WTC11 (cell line): Measurements from ENCODE around the gene MMP28. TPM values are rescaled to one million over a fixed set of nuclear protein-coding genes. Genes with fewer than 3 reads are reported as not detected.

Experiments used
- ATAC-seq: fragments of 200-7000 bp; cut with Tn5 transposase; 2 replicates; pipeline ENCODE4 v1.10.0; 2021; ENCODE audit warnings: mild to moderate bottlenecking, moderate library complexity
- CTCF ChIA-PET: fragments of 300-600 bp; sonication (Branson Sonifier 250); formaldehyde crosslinking; loops from one replicate; lab custom pipeline; 2021; ENCODE audit warnings: antibody characterized with exemption; lab: Charles Lee
- POLR2A ChIA-PET: fragments of 350-600 bp; sonication (Branson Sonifier 250); formaldehyde crosslinking; loops from one replicate; lab custom pipeline; 2021; ENCODE audit warnings: antibody characterized with exemption; lab: Charles Lee
- DNase-seq: peaks from one replicate; pipeline ENCODE4 v3.0.0; 2021; ENCODE audit warnings: low spot score
- H3K27ac Mint-ChIP-seq: 2 replicates; pipeline ENCODE4 v1.8.0; 2021; ENCODE audit warnings: mixed read lengths
- H3K27me3 Mint-ChIP-seq: 2 replicates; pipeline ENCODE4 v1.8.0; 2021; ENCODE audit warnings: low read depth, mild to moderate bottlenecking, moderate library complexity, mixed read lengths
- H3K36me3 Mint-ChIP-seq: 2 replicates; pipeline ENCODE4 v1.8.0; 2021; ENCODE audit warnings: mixed read lengths
- H3K4me1 Mint-ChIP-seq: 2 replicates; pipeline ENCODE4 v1.8.0; 2022; ENCODE audit warnings: mixed read lengths
- H3K4me3 Mint-ChIP-seq: 2 replicates; pipeline ENCODE4 v1.8.0; 2021; ENCODE audit warnings: mild to moderate bottlenecking, moderate library complexity, mixed read lengths
- H3K9me3 Mint-ChIP-seq: 2 replicates; pipeline ENCODE4 v1.8.0; 2021; ENCODE audit warnings: mixed read lengths
- ATF1 ChIP-seq: sonication (generic); formaldehyde crosslinking; IDR thresholded peaks from 2 replicates; pipeline ENCODE4 v1.8.1; 2023; ENCODE audit warnings: mild to moderate bottlenecking, moderate library complexity, missing genetic modification reagents
- CBFB ChIP-seq: sonication (generic); formaldehyde crosslinking; IDR thresholded peaks from 2 replicates; pipeline ENCODE4 v1.8.1; 2022; ENCODE audit warnings: mild to moderate bottlenecking, low read depth, missing genetic modification reagents
- ESRRA ChIP-seq: sonication (generic); formaldehyde crosslinking; IDR thresholded peaks from 2 replicates; pipeline ENCODE4 v1.8.1; 2022; ENCODE audit warnings: mild to moderate bottlenecking, missing genetic modification reagents, borderline replicate concordance
- HMGA2 ChIP-seq: fragments of 250-450 bp; sonication (Bioruptor Pico); IDR thresholded peaks from 2 replicates; pipeline ENCODE4 v1.4.0; 2021; ENCODE audit warnings: mild to moderate bottlenecking, moderate library complexity
- NFATC4 ChIP-seq: fragments of 250-450 bp; sonication (Bioruptor Pico); IDR thresholded peaks from 2 replicates; pipeline ENCODE4 v1.9.0; 2021; ENCODE audit warnings: mild to moderate bottlenecking
- NR1H2 ChIP-seq: sonication (generic); formaldehyde crosslinking; IDR thresholded peaks from 2 replicates; pipeline ENCODE4 v1.9.0; 2021; ENCODE audit warnings: mild to moderate bottlenecking, moderate library complexity, missing genetic modification reagents
- NR2C2 ChIP-seq: sonication (generic); formaldehyde crosslinking; IDR thresholded peaks from 2 replicates; pipeline ENCODE4 v1.8.0; 2022; ENCODE audit warnings: mild to moderate bottlenecking, missing genetic modification reagents
- OVOL2 ChIP-seq: fragments of 250-450 bp; sonication (Bioruptor Pico); IDR thresholded peaks from 2 replicates; pipeline ENCODE4 v1.9.0; 2021; ENCODE audit warnings: mild to moderate bottlenecking, borderline replicate concordance
- PRRX2 ChIP-seq: fragments of 250-450 bp; sonication (Bioruptor Pico); IDR thresholded peaks from 2 replicates; pipeline ENCODE4 v1.8.0; 2021; ENCODE audit warnings: mild to moderate bottlenecking
- SMAD3 ChIP-seq: sonication (generic); formaldehyde crosslinking; IDR thresholded peaks from 2 replicates; pipeline ENCODE4 v1.8.0; 2022; ENCODE audit warnings: missing genetic modification reagents, mild to moderate bottlenecking, borderline replicate concordance
- ZNF138 ChIP-seq: sonication (generic); formaldehyde crosslinking; conservative IDR thresholded peaks from 2 replicates; pipeline ENCODE4 v1.8.1; 2022; ENCODE audit warnings: mild to moderate bottlenecking, moderate library complexity, missing genetic modification reagents
- ZNF232 ChIP-seq: sonication (generic); formaldehyde crosslinking; IDR thresholded peaks from 2 replicates; pipeline ENCODE4 v1.8.0; 2022; ENCODE audit warnings: mild to moderate bottlenecking, missing genetic modification reagents
- total RNA-seq: library from RNA; stranded (reverse); gene quantifications from 3 replicates; pipeline ENCODE4 v1.2.3, GENCODE V29; 2021
- TF ChIP-seq, protein P1 (sequence below): sonication (generic); formaldehyde crosslinking; IDR thresholded peaks from 2 replicates; pipeline ENCODE4 v1.8.0; 2023; ENCODE audit warnings: missing genetic modification reagents
- TF ChIP-seq, protein P2 (sequence below): sonication (generic); formaldehyde crosslinking; IDR thresholded peaks from 2 replicates; pipeline ENCODE4 v1.8.1; 2022; ENCODE audit warnings: low read depth, mild to moderate bottlenecking, moderate library complexity, missing genetic modification reagents, borderline replicate concordance
- TF ChIP-seq, protein P3 (sequence below): fragments of 200-600 bp; IDR thresholded peaks from 2 replicates; pipeline ENCODE4 v1.8.0; 2022; ENCODE audit warnings: antibody characterized with exemption
- TF ChIP-seq, protein P4 (sequence below): fragments of 250-450 bp; sonication (Bioruptor Pico); IDR thresholded peaks from 2 replicates; pipeline ENCODE4 v1.9.0; 2021; ENCODE audit warnings: mild to moderate bottlenecking
- TF ChIP-seq, protein P5 (sequence below): sonication (generic); formaldehyde crosslinking; IDR thresholded peaks from 2 replicates; pipeline ENCODE4 v1.8.0; 2022; ENCODE audit warnings: mild to moderate bottlenecking, missing genetic modification reagents
- TF ChIP-seq, protein P6 (sequence below): sonication (generic); formaldehyde crosslinking; IDR thresholded peaks from 2 replicates; pipeline ENCODE4 v1.8.1; 2022; ENCODE audit warnings: missing genetic modification reagents, borderline replicate concordance
- TF ChIP-seq, protein P7 (sequence below): sonication (generic); formaldehyde crosslinking; IDR thresholded peaks from 2 replicates; pipeline ENCODE4 v1.8.0; 2022; ENCODE audit warnings: missing genetic modification reagents

MMP28 gene
- total RNA-seq, 1 experiment from 2014 or later: 0.22 TPM

DNA sequence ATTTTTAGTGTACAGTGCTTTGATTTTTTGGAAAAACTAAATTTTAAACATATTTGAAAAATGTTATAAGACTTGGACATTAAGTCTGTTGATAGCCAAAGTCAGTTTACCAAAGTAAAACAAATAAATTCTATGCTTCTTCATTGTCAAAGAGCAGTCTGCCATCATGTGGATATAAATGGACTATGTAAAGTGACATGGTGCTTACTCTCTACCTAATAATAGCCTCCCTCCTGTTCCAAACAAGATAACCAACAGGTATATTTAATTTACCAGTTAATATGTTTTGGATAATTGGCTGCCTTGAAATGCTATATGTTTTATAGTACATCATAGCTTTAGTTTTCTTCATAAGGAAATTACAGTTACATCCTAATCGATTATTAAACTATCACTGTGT lies 29.8 kb upstream of the MMP28 start (continued):
- TF ChIP-seq, protein P1, sequence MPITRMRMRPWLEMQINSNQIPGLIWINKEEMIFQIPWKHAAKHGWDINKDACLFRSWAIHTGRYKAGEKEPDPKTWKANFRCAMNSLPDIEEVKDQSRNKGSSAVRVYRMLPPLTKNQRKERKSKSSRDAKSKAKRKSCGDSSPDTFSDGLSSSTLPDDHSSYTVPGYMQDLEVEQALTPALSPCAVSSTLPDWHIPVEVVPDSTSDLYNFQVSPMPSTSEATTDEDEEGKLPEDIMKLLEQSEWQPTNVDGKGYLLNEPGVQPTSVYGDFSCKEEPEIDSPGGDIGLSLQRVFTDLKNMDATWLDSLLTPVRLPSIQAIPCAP (CRISPR knock-in tag): no peak
- no peak for TF ChIP-seq ZNF138 (CRISPR knock-in tag)
- TF ChIP-seq ATF1 (CRISPR knock-in tag): no peak
- TF ChIP-seq CBFB (CRISPR knock-in tag): no peak
- TF ChIP-seq ESRRA: no peak
- no peak for TF ChIP-seq NFATC4 (CRISPR knock-in tag)
- TF ChIP-seq, protein P2, sequence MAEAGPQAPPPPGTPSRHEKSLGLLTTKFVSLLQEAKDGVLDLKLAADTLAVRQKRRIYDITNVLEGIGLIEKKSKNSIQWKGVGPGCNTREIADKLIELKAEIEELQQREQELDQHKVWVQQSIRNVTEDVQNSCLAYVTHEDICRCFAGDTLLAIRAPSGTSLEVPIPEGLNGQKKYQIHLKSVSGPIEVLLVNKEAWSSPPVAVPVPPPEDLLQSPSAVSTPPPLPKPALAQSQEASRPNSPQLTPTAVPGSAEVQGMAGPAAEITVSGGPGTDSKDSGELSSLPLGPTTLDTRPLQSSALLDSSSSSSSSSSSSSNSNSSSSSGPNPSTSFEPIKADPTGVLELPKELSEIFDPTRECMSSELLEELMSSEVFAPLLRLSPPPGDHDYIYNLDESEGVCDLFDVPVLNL (CRISPR knock-in tag): no peak
- TF ChIP-seq, protein P3, sequence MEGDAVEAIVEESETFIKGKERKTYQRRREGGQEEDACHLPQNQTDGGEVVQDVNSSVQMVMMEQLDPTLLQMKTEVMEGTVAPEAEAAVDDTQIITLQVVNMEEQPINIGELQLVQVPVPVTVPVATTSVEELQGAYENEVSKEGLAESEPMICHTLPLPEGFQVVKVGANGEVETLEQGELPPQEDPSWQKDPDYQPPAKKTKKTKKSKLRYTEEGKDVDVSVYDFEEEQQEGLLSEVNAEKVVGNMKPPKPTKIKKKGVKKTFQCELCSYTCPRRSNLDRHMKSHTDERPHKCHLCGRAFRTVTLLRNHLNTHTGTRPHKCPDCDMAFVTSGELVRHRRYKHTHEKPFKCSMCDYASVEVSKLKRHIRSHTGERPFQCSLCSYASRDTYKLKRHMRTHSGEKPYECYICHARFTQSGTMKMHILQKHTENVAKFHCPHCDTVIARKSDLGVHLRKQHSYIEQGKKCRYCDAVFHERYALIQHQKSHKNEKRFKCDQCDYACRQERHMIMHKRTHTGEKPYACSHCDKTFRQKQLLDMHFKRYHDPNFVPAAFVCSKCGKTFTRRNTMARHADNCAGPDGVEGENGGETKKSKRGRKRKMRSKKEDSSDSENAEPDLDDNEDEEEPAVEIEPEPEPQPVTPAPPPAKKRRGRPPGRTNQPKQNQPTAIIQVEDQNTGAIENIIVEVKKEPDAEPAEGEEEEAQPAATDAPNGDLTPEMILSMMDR: no peak
- TF ChIP-seq SMAD3 (CRISPR knock-in tag): no peak

DNA sequence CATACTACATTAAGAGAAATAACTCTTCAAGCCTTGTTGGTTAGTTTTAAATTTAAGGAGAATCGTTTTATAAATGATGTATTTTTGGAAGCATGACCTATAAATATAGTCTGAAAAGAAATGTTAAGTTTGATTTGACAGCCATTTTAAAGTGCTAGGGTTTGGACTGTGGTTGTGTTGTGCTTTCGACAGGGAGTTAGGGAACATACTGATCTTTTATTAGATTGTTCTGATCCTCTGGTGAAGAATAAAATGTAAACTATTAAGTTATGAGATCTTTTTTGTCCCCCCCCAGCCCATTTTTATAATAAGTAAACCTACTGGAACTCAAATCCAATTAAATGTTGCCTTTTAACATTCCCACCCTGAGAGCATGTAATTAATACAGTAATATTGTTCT lies 25.9 kb upstream of the MMP28 start:
- H3K4me1 Mint-ChIP-seq: no peaks in the 10 kb centered on the region
- no peaks in the 10 kb centered on the region for H3K9me3 Mint-ChIP-seq
- H3K4me3 Mint-ChIP-seq: no peak overlapping the region
- no peaks in the 10 kb centered on the region for H3K27me3 Mint-ChIP-seq
- H3K36me3 Mint-ChIP-seq: peaks cover 76% of the 10 kb centered on the region
- CTCF ChIA-PET: interaction anchor here (1.4 kb wide), 1 partner anchor 13 kb away, joined by 4 read pairs; the partner anchor contains the start of gene TAF15
- no peak overlapping the region for H3K27ac Mint-ChIP-seq
- DNase-seq (no peak), ATAC-seq (no peak)
- TF ChIP-seq ATF1 (CRISPR knock-in tag): no peak
- TF ChIP-seq, protein P4, sequence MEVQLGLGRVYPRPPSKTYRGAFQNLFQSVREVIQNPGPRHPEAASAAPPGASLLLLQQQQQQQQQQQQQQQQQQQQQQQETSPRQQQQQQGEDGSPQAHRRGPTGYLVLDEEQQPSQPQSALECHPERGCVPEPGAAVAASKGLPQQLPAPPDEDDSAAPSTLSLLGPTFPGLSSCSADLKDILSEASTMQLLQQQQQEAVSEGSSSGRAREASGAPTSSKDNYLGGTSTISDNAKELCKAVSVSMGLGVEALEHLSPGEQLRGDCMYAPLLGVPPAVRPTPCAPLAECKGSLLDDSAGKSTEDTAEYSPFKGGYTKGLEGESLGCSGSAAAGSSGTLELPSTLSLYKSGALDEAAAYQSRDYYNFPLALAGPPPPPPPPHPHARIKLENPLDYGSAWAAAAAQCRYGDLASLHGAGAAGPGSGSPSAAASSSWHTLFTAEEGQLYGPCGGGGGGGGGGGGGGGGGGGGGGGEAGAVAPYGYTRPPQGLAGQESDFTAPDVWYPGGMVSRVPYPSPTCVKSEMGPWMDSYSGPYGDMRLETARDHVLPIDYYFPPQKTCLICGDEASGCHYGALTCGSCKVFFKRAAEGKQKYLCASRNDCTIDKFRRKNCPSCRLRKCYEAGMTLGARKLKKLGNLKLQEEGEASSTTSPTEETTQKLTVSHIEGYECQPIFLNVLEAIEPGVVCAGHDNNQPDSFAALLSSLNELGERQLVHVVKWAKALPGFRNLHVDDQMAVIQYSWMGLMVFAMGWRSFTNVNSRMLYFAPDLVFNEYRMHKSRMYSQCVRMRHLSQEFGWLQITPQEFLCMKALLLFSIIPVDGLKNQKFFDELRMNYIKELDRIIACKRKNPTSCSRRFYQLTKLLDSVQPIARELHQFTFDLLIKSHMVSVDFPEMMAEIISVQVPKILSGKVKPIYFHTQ: no peak
- TF ChIP-seq HMGA2 (CRISPR knock-in tag): no peak
- no peak for TF ChIP-seq OVOL2 (CRISPR knock-in tag)
- TF ChIP-seq NR1H2 (CRISPR knock-in tag): no peak
- TF ChIP-seq, protein P5, sequence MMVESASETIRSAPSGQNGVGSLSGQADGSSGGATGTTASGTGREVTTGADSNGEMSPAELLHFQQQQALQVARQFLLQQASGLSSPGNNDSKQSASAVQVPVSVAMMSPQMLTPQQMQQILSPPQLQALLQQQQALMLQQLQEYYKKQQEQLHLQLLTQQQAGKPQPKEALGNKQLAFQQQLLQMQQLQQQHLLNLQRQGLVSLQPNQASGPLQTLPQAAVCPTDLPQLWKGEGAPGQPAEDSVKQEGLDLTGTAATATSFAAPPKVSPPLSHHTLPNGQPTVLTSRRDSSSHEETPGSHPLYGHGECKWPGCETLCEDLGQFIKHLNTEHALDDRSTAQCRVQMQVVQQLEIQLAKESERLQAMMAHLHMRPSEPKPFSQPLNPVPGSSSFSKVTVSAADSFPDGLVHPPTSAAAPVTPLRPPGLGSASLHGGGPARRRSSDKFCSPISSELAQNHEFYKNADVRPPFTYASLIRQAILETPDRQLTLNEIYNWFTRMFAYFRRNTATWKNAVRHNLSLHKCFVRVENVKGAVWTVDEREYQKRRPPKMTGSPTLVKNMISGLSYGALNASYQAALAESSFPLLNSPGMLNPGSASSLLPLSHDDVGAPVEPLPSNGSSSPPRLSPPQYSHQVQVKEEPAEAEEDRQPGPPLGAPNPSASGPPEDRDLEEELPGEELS (CRISPR knock-in tag): no peak
- no peak for TF ChIP-seq ZNF232 (CRISPR knock-in tag)
- TF ChIP-seq, protein P6, sequence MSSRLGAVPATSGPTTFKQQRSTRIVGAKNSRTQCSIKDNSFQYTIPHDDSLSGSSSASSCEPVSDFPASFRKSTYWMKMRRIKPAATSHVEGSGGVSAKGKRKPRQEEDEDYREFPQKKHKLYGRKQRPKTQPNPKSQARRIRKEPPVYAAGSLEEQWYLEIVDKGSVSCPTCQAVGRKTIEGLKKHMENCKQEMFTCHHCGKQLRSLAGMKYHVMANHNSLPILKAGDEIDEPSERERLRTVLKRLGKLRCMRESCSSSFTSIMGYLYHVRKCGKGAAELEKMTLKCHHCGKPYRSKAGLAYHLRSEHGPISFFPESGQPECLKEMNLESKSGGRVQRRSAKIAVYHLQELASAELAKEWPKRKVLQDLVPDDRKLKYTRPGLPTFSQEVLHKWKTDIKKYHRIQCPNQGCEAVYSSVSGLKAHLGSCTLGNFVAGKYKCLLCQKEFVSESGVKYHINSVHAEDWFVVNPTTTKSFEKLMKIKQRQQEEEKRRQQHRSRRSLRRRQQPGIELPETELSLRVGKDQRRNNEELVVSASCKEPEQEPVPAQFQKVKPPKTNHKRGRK: no peak
- TF ChIP-seq PRRX2 (CRISPR knock-in tag): no peak
- TF ChIP-seq, protein P7, sequence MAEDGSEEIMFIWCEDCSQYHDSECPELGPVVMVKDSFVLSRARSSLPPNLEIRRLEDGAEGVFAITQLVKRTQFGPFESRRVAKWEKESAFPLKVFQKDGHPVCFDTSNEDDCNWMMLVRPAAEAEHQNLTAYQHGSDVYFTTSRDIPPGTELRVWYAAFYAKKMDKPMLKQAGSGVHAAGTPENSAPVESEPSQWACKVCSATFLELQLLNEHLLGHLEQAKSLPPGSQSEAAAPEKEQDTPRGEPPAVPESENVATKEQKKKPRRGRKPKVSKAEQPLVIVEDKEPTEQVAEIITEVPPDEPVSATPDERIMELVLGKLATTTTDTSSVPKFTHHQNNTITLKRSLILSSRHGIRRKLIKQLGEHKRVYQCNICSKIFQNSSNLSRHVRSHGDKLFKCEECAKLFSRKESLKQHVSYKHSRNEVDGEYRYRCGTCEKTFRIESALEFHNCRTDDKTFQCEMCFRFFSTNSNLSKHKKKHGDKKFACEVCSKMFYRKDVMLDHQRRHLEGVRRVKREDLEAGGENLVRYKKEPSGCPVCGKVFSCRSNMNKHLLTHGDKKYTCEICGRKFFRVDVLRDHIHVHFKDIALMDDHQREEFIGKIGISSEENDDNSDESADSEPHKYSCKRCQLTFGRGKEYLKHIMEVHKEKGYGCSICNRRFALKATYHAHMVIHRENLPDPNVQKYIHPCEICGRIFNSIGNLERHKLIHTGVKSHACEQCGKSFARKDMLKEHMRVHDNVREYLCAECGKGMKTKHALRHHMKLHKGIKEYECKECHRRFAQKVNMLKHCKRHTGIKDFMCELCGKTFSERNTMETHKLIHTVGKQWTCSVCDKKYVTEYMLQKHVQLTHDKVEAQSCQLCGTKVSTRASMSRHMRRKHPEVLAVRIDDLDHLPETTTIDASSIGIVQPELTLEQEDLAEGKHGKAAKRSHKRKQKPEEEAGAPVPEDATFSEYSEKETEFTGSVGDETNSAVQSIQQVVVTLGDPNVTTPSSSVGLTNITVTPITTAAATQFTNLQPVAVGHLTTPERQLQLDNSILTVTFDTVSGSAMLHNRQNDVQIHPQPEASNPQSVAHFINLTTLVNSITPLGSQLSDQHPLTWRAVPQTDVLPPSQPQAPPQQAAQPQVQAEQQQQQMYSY (CRISPR knock-in tag): no peak
- TF ChIP-seq, protein P1 (CRISPR knock-in tag): no peak
- TF ChIP-seq NR2C2 (CRISPR knock-in tag): no peak
- POLR2A ChIA-PET: no interaction called here
